Lower lobe of right lung (tissue), 2 donors: ENCODE results near the gene RBBP4. TPM values are rescaled to one million over a fixed set of nuclear protein-coding genes. Genes with fewer than 3 reads are reported as not detected.
A peak's percentile ranks its signal among the peaks of the same experiment; 100 is the strongest.

Experiments used
- ATAC-seq, 2 donors: fragments of 200-7000 bp; cut with Tn5 transposase; one replicate each; pipeline ENCODE4 v1.9.1; 2020 to 2022; ENCODE audit warnings: mild to moderate bottlenecking in 2 of 2, moderate library complexity in 2 of 2
- DNase-seq: peaks from one replicate; pipeline ENCODE4 v3.0.0-alpha.2; 2020
- H3K27ac ChIP-seq: fragments of 200-600 bp; one replicate; pipeline ENCODE4 v1.8.0; 2022
- H3K27me3 ChIP-seq: fragments of 200-600 bp; one replicate; pipeline ENCODE4 v1.8.0; 2022; ENCODE audit warnings: low read depth
- H3K36me3 ChIP-seq: fragments of 200-600 bp; one replicate; pipeline ENCODE4 v1.8.0; 2022; ENCODE audit warnings: mild to moderate bottlenecking
- H3K4me1 ChIP-seq: fragments of 200-600 bp; one replicate; pipeline ENCODE4 v1.8.0; 2022
- H3K4me3 ChIP-seq: fragments of 200-600 bp; one replicate; pipeline ENCODE4 v1.8.0; 2022; ENCODE audit warnings: mild to moderate bottlenecking
- H3K9me3 ChIP-seq: fragments of 200-600 bp; one replicate; pipeline ENCODE4 v1.8.0; 2022
- CTCF ChIP-seq: fragments of 200-600 bp; IDR thresholded peaks from one replicate; pipeline ENCODE4 v1.8.0; 2022; ENCODE audit warnings: antibody characterized with exemption, mild to moderate bottlenecking
- intact Hi-C: fragments of 100-400 bp; cut with DNase I; formaldehyde crosslinking; loops from one replicate; pipeline ENCODE4 v1.11.0; 2022
- total RNA-seq: library from RNA; stranded (reverse); fragmentation: NEBNext Ultra II Directional; extraction: Animal tissue kit (Norgen Biotek cat#: 25700); gene quantifications from one replicate; pipeline ENCODE4 v1.2.1, GENCODE V29; 2021
- donor health status: DM: no; HTN: yes; CAD: no; lungs with severe emphysema.

Gene RBBP4
- total RNA-seq, 1 donor from 2014 or later = 155 TPM

GRCh38 chr1:32733582-32734321, 82.7 kb downstream of the RBBP4 start:
- Histone ChIP-seq H3K36me3 (no peaks in the 10 kb centered on the region), H3K4me3 (no peak overlapping the region), H3K4me1 (no peaks in the 10 kb centered on the region), H3K9me3 (no peaks in the 10 kb centered on the region), H3K27me3 (no peaks in the 10 kb centered on the region), H3K27ac (no peak overlapping the region)
- no peak for DNase-seq
- intact Hi-C loops = no loop called here
- ATAC-seq = peak; percentile 34 to 37
- TF ChIP-seq CTCF = no peak

Other genes with a start within 250 kb of the RBBP4 start
- gene ZBTB8B, start 186.1 kb upstream of the RBBP4 start, total RNA-seq = 0.03 TPM
- gene ZBTB8A, start 111.8 kb upstream of the RBBP4 start, total RNA-seq = 8.4 TPM
- gene ZBTB8OS, start 658 bp upstream of the RBBP4 start, total RNA-seq = 55.9 TPM
- 14.5 TPM for gene SYNC, start 51.6 kb downstream of the RBBP4 start, total RNA-seq
- 96.7 TPM for gene YARS1, start 166.2 kb downstream of the RBBP4 start, total RNA-seq
- gene S100PBP, start 166.4 kb downstream of the RBBP4 start, total RNA-seq = 37.5 TPM
- gene FNDC5, start 219.7 kb downstream of the RBBP4 start, total RNA-seq = 0.65 TPM
- not detected for gene HPCA, start 235.3 kb downstream of the RBBP4 start, total RNA-seq